Measurements from ENCODE around the gene RORC.
"Not testable (repeated sequence)": the region's sequence is repeated elsewhere in the genome, so short reads cannot be mapped to it uniquely, and the experiment has no call there.

The RORC gene

DNA sequence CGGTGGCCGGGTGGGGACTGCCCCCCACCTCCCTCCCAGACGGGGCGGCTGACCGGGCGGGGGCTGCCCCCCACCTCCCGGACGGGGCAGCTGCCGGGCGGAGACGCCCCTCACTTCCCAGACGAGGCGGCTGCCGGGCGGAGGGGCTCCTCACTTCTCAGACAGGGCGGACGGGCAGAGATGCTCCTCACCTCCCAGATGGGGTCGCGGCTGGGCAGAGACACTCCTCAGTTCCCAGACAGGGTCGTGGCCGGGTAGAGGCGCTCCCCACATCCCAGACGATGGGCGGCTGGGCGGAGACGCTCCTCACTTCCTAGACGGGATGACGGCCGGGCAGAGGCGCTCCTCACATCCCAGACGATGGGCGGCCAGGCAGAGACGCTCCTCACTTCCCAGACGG is 62.3 kb downstream of the RORC start:
- not testable (repeated sequence) for DNase-seq

DNA sequence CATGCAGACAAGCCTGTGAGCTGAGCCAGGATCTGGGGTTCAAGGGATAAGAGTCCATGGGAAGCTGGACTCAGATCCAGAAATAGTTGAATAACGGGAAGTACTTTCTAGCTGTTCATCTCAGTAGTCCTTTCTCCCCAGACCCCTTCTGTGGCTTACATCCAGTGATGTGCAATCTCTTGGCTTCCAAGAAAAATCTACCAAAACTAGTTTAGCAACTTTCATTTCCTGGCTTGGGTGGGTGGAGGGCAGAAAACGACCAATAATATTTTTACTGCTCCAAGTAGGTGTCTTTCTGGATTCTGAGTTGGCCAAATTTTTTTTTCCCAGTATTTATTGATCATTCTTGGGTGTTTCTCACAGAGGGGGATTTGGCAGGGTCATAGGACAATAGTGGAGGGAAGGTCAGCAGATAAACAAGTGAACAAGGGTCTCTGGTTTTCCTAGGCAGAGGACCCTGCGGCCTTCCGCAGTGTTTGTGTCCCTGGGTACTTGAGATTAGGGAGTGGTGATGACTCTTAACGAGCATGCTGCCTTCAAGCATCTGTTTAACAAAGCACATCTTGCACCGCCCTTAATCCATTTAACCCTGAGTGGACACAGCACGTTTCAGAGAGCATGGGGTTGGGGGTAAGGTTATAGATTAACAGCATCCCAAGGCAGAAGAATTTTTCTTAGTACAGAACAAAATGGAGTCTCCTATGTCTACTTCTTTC is 63.1 kb downstream of the RORC start:
- DNase-seq, result peak; percentile 29

- peak; percentile 48 for DNase-seq
Measured at GRCh38 chr1:151763990-151764389, 67.6 kb downstream of the RORC start.

- DNase-seq, result peak; percentile 87
Measured at GRCh38 chr1:151762941-151763921, 68.4 kb downstream of the RORC start, which contains the start of gene MRPL9. Gene MRPL9 (minus strand): TSS chr1:151763496. CDS start chr1:151763479, 17 bp downstream.

DNA sequence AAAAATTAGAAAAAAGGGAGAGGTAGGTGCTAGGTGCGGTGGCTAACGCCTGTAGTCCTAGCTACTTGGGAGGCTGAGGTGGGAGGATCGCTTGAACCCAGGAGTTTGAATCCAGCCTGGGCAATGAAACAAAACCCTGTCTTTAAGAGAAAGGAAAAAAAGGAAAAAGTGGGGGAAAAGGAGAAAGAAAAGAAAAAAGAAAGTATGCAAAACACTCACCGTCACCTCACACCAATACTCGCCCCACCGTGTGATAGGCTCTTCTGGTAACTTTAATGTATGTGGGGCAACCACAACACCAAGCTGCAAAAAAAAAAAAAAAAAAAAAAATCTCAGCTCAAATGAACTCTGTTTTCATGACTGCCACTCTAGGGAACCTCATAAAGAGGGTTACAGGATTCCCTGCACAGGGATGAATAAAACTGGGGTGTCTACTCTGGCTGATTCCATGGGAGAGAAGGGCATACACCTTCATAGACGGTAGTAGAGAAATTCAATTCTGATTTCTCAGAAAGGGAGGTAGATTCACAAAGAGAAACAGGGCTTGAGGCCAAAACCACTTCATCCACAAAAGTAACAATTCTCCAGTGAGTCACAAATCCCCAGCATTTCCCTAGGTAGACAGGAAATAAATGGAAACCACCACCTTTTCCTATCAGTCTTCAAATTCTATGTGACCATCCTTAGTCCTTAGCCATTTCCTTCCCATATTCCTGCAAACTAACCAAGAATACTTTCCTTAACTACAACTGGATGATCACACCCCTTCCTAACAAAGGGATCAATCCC is 70.8 kb downstream of the RORC start:
- no peak for DNase-seq

- no peak for DNase-seq
Measured at GRCh38 chr1:151759241-151759640, 72.4 kb downstream of the RORC start.

DNA sequence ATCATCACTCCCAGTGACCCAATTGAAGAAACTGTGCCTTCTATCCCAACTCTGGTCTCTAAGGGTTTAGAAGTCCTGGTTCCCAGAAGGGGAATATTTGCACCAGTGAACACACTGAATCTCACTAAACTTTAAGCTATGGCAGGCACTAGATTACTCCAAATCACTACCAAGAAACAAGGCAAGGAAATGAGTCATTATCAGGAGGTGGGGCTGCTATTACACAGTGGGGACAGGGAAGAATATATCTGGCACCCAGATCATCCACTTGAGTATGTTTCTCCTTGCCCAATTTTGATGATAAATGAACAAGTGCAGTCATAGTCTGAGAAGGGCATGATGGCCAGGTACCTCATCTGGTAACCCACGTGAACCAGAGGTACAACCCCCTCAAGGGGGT is 75.3 kb downstream of the RORC start:
- DNase-seq, result no peak

Data from NCI-H510A treated with DMSO at 0.1 percent for 48 hours (cell line).